Neural crest cell (in vitro differentiated cells): ENCODE data around the gene RCOR1. TPM values are rescaled to one million over a fixed set of nuclear protein-coding genes. Genes with fewer than 3 reads are reported as not detected.

Experiments used
- DNase-seq: peaks from one replicate; pipeline ENCODE4 v3.0.0; 2021; ENCODE audit warnings: low read depth, mixed read lengths, low spot score
- H3K27ac Mint-ChIP-seq: one replicate; pipeline ENCODE4 v1.8.0; 2021; ENCODE audit warnings: mild to moderate bottlenecking, mixed read lengths; ENCODE audit not compliant: unreplicated experiment
- H3K27me3 Mint-ChIP-seq: 2 replicates; pipeline ENCODE4 v1.8.0; 2021; ENCODE audit warnings: low read depth, mild to moderate bottlenecking, mixed read lengths
- H3K36me3 Mint-ChIP-seq: 2 replicates; pipeline ENCODE4 v1.8.0; 2021; ENCODE audit warnings: low read depth, mild to moderate bottlenecking, mixed read lengths
- H3K4me1 Mint-ChIP-seq: 2 replicates; pipeline ENCODE4 v1.8.0; 2021; ENCODE audit warnings: mixed read lengths
- H3K4me3 Mint-ChIP-seq: one replicate; pipeline ENCODE4 v1.8.0; 2021; ENCODE audit warnings: mild to moderate bottlenecking, mixed read lengths
- H3K9me3 Mint-ChIP-seq: 2 replicates; pipeline ENCODE4 v1.8.0; 2021; ENCODE audit warnings: mixed read lengths
- total RNA-seq: library from RNA; stranded (reverse); gene quantifications from 2 replicates; pipeline ENCODE4 v1.2.1, GENCODE V29; 2021
- TF ChIP-seq, protein P1 (sequence below): fragments of 200-600 bp; sonication (generic); conservative IDR thresholded peaks from 2 replicates; pipeline ENCODE4 v1.5.0; 2021; ENCODE audit warnings: antibody characterized with exemption, mild to moderate bottlenecking

RCOR1 gene
- total RNA-seq, 1 donor from 2014 or later: 27.8 TPM

DNA sequence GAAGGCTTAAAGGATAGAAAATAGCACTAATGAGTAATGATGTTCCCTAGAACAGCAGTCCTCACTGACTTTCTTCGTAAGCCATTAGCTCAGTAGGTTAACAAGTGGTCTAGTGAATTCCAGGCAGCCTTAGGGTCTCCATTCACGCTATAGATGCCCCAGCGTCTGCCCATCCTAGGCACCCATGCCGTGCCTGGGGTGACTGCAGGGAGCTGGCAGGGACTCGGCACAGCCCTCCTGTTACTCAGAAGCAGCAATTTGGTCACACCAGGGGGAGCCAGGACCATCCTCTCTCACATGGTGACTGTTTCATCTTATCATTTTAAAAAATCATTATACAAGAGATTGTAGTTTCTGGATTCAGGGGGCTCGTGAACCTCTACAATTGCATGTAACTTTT, 118.8 kb downstream of the RCOR1 start:
- no peaks in the 10 kb centered on the region for H3K27me3 Mint-ChIP-seq
- H3K9me3 Mint-ChIP-seq: peaks cover 1% of the 10 kb centered on the region
- no peaks in the 10 kb centered on the region for H3K4me1 Mint-ChIP-seq
- H3K4me3 Mint-ChIP-seq: no peak overlapping the region
- H3K27ac Mint-ChIP-seq: no peak overlapping the region
- TF ChIP-seq, protein P1, sequence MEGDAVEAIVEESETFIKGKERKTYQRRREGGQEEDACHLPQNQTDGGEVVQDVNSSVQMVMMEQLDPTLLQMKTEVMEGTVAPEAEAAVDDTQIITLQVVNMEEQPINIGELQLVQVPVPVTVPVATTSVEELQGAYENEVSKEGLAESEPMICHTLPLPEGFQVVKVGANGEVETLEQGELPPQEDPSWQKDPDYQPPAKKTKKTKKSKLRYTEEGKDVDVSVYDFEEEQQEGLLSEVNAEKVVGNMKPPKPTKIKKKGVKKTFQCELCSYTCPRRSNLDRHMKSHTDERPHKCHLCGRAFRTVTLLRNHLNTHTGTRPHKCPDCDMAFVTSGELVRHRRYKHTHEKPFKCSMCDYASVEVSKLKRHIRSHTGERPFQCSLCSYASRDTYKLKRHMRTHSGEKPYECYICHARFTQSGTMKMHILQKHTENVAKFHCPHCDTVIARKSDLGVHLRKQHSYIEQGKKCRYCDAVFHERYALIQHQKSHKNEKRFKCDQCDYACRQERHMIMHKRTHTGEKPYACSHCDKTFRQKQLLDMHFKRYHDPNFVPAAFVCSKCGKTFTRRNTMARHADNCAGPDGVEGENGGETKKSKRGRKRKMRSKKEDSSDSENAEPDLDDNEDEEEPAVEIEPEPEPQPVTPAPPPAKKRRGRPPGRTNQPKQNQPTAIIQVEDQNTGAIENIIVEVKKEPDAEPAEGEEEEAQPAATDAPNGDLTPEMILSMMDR: no peak
- peaks cover 12% of the 10 kb centered on the region for H3K36me3 Mint-ChIP-seq
- DNase-seq: no peak

DNA sequence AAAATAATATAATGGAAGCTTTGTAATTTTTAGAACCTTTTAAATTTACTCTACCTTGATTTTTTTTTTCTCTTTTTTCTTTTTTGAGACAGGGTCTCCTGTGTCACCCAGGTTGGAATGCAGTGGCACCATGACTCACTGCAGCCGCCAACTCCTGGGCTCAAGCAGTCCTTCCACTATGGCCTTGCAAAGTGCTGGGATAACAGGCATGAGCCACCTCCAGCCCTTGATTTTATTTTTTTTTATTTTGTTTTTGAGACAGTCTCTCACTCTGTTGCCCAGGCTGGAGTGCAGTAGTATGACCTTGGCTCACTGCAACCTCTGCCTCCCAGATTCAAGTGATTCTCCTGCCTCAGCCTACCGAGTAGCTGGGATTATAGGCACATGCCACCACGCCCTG, 119.5 kb downstream of the RCOR1 start:
- Mint-ChIP-seq H3K4me1 (no peaks in the 10 kb centered on the region), H3K36me3 (peaks cover 11% of the 10 kb centered on the region), H3K9me3 (no peaks in the 10 kb centered on the region), H3K4me3 (no peak overlapping the region), H3K27me3 (no peaks in the 10 kb centered on the region), H3K27ac (no peak overlapping the region)
- DNase-seq: no peak
- TF ChIP-seq, protein P1: no peak

DNA sequence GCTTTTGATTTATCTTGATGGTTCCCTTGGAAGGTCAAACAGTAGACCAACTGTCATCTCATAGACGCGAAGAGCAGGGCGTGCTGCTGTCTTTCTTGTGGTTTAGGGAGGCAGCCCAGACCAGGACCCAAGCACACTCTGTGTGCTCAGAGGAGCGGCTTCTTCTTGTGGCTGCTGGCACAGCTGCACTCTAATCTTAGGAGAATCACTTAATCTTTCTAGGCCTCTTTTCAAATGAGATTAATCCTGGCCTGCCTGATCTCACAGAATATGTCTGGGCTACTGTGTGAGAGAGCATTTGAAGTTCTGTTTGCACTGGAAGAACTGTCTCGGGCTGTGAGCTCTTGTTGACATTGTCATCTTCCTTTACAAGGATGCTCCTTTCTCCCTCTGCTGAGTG, 124.8 kb downstream of the RCOR1 start:
- Mint-ChIP-seq H3K4me3 (no peak overlapping the region), H3K27me3 (no peaks in the 10 kb centered on the region), H3K4me1 (no peaks in the 10 kb centered on the region), H3K9me3 (no peaks in the 10 kb centered on the region), H3K36me3 (peaks cover 19% of the 10 kb centered on the region), H3K27ac (no peak overlapping the region)
- no peak for DNase-seq
- TF ChIP-seq, protein P1: no peak

DNA sequence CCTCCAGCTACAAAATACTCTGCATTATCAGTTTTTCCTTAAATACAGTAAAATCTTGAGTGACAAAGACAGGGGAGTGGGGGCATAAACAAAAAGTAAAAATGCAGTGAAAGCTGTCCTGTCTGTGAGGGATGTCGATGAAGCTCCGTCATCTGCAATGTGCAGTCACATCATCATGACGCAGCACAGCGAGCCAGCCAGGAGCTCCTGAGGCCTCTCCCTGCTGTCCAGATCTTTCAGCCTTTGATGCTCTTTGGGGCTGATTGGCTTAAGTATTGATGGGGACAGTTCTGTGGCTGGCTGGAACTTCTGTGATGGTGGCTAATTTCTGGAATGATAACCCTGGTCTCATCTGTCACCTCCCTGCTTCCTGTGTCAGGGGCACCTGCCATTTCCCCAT, 130.2 kb downstream of the RCOR1 start:
- TF ChIP-seq, protein P1: no peak
- H3K4me3 Mint-ChIP-seq: no peak overlapping the region
- no peak overlapping the region for H3K27ac Mint-ChIP-seq
- no peaks in the 10 kb centered on the region for H3K27me3 Mint-ChIP-seq
- no peaks in the 10 kb centered on the region for H3K9me3 Mint-ChIP-seq
- no peak for DNase-seq
- H3K36me3 Mint-ChIP-seq: peaks cover 25% of the 10 kb centered on the region
- H3K4me1 Mint-ChIP-seq: no peaks in the 10 kb centered on the region

DNA sequence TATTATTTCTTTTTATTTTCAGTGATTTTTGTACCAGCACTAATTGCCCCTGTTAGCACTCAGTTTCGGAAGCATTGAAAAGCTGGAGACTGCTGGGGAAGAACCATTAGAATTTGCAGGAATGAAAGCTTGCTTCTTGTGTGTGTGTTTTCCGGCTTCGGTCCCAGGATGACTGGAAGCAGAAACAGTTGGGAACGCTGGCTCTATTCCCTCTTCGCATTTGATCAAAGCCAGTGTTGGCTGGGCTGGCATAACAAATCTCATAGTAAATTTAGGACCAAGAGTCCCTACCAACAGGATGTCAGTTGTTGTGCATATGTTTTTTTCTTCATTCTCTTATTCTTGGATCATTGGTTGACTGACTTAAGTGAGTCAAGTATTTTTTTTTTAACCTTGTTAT, 131.2 kb downstream of the RCOR1 start:
- Mint-ChIP-seq H3K4me1 (no peaks in the 10 kb centered on the region), H3K36me3 (peaks cover 22% of the 10 kb centered on the region), H3K4me3 (no peak overlapping the region), H3K27ac (no peak overlapping the region), H3K9me3 (no peaks in the 10 kb centered on the region), H3K27me3 (no peaks in the 10 kb centered on the region)
- TF ChIP-seq, protein P1: no peak
- no peak for DNase-seq
